B cell (primary cell): Measurements from ENCODE around the gene MPND.

Source experiments
- CTCF ChIP-seq: fragments of 200-600 bp; IDR thresholded peaks from one replicate; pipeline ENCODE4 v1.8.0; 2022; ENCODE audit warnings: antibody characterized with exemption, mild to moderate bottlenecking
- EZH2 ChIP-seq: IDR thresholded peaks from 2 replicates; pipeline ENCODE4 v1.6.1; 2012; ENCODE audit warnings: borderline replicate concordance, low read depth, mild to moderate bottlenecking, moderate library complexity, low read length; ENCODE audit not compliant: insufficient read depth, poor library complexity, severe bottlenecking

DNA sequence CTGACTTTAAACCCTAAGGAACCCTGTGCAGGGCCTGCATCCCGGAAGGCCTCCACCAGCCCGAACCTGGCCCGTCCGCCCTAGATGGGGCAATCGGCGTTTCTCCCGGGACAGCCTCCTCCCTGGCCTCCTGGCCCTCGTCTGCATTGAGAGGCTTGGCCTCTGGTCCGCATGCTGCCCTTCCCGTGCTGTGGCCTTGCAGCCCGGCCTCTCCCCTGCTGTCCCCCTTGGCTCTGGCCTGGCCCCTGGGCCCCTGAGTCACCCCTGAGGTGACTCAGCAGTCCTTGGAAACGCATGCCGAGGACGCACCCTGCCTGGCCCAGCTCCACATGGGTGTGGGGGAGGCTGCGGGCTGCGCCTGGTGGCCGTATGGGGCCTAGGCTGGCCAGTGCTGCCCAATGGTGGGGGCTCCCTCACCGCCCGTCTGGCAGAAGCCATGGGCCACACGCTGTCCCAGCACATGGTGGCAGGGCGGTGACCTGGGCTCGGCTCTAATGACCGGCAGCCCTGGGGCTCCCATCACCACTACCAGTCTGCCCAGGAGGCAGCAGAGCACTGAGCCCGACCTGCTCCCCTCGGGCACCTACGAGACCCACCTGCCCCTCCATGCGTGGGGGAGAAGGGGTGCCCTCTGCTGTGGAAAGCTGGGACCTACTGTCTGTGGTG, 31.3 kb downstream of the MPND start:
- TF ChIP-seq EZH2, result no peak
- TF ChIP-seq CTCF, result no peak
